GM19328 (cell line): ENCODE measurements around the gene SOCS2.
"Not testable (repeated sequence)": the region's sequence is repeated elsewhere in the genome, so short reads cannot be mapped to it uniquely, and the experiment has no call there.

Source experiments
- ATAC-seq: cut with Tn5 transposase; IDR thresholded peaks from one replicate; pipeline ENCODE4 v1.9.1; 2021; ENCODE audit warnings: mild to moderate bottlenecking, moderate library complexity; ENCODE audit not compliant: unreplicated experiment

The SOCS2 gene, protein sequence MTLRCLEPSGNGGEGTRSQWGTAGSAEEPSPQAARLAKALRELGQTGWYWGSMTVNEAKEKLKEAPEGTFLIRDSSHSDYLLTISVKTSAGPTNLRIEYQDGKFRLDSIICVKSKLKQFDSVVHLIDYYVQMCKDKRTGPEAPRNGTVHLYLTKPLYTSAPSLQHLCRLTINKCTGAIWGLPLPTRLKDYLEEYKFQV

GRCh38 chr12:93571925-93572711, at the start of gene SOCS2:
SOCS2 (plus strand) TSS chr12:93572675; CDS start chr12:93572898, 223 bp downstream.
- ATAC-seq: no peak

DNA sequence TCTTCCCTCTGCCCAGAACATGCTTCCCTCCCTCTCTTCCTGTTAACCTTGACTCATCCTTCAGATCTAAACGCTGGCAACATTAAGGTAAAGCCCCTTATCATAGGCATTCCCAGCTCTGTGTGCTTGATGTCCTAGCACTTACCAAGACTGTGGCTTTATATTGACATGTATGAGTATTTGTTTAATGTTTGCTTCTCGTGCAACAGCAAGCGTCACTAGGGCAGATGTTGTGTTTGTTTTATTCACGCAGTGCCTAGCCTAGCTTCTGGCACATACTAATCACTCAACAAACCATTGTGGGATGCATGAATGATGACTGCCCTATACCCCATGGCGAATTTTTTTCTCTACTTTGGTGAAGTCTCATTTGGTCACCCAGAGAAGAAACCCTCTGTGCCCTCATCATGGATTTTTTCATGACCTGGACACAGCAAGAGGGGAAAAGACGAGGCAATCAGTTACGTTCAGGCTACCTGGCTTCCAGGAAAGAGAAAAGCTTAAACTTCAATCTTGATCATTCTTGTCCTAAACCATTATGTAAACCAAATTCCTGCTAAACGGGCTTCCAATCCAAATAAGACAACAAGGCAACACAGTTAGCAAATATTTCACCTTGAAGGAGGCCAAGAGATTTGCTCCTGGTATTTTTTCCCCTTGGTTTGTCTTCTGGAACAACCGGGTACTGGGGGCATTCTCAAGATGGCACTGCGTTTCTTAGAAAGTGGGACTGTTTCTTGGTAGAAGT, 47.9 kb upstream of the SOCS2 start:
- ATAC-seq: no peak

DNA sequence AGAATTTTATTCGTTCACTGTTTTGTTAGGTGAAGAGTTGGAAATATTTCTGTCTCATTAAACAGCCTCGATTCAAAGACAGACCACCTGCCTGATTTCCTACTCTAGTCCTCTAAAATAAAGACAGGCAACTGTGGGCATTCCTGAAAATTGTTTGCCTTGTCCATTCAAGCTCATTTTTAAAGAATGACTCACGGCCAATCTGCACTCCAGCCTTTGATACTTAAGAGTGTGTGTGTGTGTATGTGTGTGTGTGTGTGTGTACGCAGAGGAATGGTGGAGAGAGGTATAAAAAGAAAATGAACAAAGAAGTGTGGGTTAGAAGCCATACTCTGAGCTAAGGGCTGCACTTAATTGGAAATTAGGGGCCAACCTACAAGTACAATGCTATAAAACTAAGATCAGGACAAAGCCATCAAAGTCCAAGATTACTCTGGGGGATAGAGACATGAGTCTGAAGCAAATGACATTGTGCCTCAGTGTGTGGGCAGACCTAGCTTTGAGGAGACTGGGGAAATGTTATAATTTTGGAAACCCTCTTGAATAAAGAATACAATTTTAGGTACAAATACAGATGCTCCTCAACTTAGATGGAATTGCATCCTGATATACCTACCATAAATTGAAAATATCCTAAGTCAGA, 45.6 kb upstream of the SOCS2 start:
- no peak for ATAC-seq

DNA sequence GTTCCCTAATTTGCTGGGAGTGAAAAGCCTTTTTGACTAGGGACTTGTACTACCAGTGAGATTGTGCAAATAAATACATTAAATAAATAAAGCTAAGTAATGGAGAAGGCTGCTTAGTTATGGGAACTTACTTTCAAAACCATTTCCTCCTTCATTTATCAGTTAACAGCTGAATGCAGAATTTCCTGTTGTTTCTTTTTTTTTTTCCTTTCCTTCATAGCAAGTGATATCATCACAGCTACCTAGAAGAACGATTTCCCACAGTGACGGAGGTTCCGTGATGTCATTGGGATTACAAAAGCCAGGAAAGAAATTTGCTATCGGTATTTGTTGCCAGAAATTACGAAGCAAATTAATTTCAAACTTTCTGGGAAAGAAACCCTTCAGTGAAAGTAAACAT, 42.1 kb upstream of the SOCS2 start:
- ATAC-seq: no peak

GRCh38 chr12:93533310-93533709, 39.2 kb upstream of the SOCS2 start:
- ATAC-seq: no peak

GRCh38 chr12:93536111-93536765, 36.2 kb upstream of the SOCS2 start:
- no peak for ATAC-seq

GRCh38 chr12:93536766-93537488, 35.5 kb upstream of the SOCS2 start:
- peak; percentile 88 for ATAC-seq

DNA sequence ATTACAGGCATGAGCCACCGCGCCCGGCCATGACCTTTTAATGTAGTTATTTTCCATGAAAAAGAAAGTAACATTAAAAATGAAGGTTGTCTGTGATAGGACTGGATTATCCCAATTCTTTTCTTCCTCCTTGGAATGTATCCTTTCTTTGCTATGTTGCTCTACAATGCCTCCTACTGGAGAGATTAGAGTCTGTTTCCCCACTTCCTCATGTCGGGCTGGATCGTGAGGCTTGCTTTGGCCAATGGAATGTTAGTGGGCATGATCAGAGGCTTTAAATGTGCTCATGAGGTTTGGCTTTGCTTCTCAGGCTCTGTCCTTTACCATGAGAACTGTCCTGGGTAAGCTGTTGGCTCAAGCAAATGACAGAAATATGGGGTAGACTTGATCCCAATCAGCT, 34.7 kb upstream of the SOCS2 start:
- no peak for ATAC-seq

DNA sequence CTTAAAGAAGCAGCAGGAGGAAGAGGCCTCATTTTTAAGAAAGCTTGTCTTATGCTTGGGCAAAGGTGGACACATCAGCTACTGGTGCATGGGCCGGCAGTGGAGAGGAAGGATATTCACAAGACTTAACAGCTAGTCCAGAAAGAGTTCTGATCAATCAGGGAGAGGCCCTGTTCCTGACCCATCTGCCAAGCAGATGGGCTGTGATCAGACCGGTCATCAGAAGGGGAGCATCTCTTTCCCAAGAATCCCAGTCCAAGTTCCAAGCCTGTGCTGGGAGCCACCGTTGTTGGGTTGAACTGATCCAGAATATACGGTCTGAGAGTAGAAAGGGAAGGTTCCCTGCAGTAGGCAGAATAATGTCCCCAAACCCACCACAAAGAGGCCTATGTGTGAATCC, 32.7 kb upstream of the SOCS2 start:
- ATAC-seq: no peak

DNA sequence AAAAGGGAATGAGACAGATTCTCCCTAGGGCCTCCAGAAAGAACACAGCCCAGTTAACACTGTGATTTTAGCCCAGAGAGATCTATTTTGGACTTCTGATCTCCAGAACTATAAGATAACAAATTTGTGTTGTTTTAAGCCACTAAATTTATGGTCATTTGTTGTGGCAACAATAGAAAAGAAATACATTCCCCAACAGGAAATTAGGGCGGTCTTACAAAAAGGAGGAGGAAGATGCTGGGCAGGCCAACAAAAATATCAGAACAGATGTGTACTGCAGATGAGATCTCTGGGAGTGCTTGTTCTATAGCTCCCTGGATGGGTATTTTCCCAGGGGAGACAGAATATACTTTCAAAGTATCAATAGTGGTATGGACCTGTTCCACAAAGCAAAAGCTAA, 32.0 kb upstream of the SOCS2 start:
- ATAC-seq: no peak

- ATAC-seq: no peak
These were observed 30.8 kb upstream of the SOCS2 start for GRCh38 chr12:93541578-93542225.

DNA sequence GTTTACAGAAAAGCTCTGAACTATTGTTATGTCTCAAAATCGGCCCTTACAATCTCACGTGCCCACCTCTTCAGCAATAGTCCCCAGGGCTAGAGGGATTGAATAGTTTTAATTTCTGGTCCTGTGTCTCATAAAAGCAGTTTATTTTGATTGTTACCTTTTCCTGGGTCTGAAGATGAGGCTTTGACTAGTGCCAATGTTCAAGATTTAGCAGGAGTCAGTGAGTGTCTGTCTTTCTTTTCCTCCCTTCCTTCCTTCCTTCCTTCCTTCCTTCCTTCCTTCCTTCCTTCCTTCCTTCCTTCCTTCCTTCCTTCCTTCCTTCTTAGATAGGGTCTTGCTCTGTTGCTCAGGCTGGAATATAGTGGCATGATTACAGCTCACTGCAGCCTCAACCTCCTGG, 24.7 kb upstream of the SOCS2 start:
- ATAC-seq: no peak

- ATAC-seq: no peak
These were observed 23.3 kb upstream of the SOCS2 start for GRCh38 chr12:93549174-93549573.

GRCh38 chr12:93550748-93551611, 21.5 kb upstream of the SOCS2 start:
- no peak for ATAC-seq

- no peak for ATAC-seq
These were observed 20.0 kb upstream of the SOCS2 start for GRCh38 chr12:93552427-93552826.

DNA sequence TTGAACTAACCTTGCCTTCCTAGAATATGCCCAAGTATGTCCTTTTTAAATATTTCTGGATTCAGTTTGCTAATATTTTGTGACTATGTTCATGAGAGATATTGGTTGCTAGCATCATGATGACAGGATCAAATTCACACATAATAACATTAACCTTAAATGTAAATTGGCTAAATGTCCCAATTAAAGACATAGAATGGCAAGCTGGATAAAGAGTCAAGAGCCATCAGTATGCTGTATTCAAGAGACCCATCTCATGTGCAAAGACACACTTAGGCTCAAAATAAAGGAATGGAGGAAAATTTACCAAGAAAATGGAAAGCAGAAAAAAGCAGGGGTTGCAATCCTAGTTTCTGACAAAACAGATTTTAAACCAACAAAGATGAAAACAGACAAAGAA, 14.6 kb upstream of the SOCS2 start:
- not testable (repeated sequence) for ATAC-seq

- not testable (repeated sequence) for ATAC-seq
These were observed 13.8 kb upstream of the SOCS2 start for GRCh38 chr12:93558685-93559084.

- no peak for ATAC-seq
These were observed 8.5 kb upstream of the SOCS2 start for GRCh38 chr12:93563807-93564538.
